IMR-90 (cell line): Measurements from ENCODE around the gene MOV10L1. TPM values are rescaled to one million over a fixed set of nuclear protein-coding genes. Genes with fewer than 3 reads are reported as not detected.

Source experiments
- ATAC-seq: fragments of 200-7000 bp; cut with Tn5 transposase; 2 replicates; pipeline ENCODE4 v1.9.1; 2020; ENCODE audit warnings: low read depth, mild to moderate bottlenecking, moderate library complexity
- BruUV-seq: library from RNA; stranded (reverse); fragments of 400-500 nt; replicated peaks from 2 replicates; lab custom pipeline; 2021; lab: Mats Ljungman, UMichigan
- CTCF ChIA-PET: fragments of 300-600 bp; formaldehyde crosslinking; extraction: SDS; loops from one replicate; lab custom pipeline; 2021; ENCODE audit warnings: antibody characterized with exemption; lab: Yijun Ruan, JAX
- POLR2A ChIA-PET: fragments of 300-600 bp; sonication (Branson Sonifier 250); formaldehyde crosslinking; loops from one replicate; lab custom pipeline; 2022; ENCODE audit warnings: antibody characterized with exemption; ENCODE audit not compliant: unreplicated experiment; lab: Charles Lee
- DNase-seq: peaks from one replicate; pipeline ENCODE4 v3.0.0; 2013
- H2AFZ ChIP-seq: replicated peaks from 2 replicates; pipeline ENCODE3; 2013; ENCODE audit warnings: low read length, mild to moderate bottlenecking; ENCODE audit not compliant: poor library complexity
- H2AK5ac ChIP-seq: 2 replicates; pipeline ENCODE4 v1.6.1; 2013; ENCODE audit warnings: low read depth, low read length, inconsistent platforms
- H2AK9ac ChIP-seq: replicated peaks from 2 replicates; pipeline ENCODE3; 2013; ENCODE audit warnings: mild to moderate bottlenecking, low read depth, low read length, moderate library complexity; ENCODE audit not compliant: poor library complexity
- H2BK120ac ChIP-seq: 2 replicates; pipeline ENCODE4 v1.6.1; 2013; ENCODE audit warnings: low read depth, low read length, inconsistent platforms
- H2BK15ac ChIP-seq: 3 replicates; pipeline ENCODE4 v1.6.1; 2013; ENCODE audit warnings: low read depth, low read length, inconsistent platforms
- H2BK20ac ChIP-seq: 2 replicates; pipeline ENCODE4 v1.6.1; 2013; ENCODE audit warnings: low read depth, mild to moderate bottlenecking, inconsistent platforms, low read length, moderate library complexity
- H2BK5ac ChIP-seq: 2 replicates; pipeline ENCODE4 v1.6.1; 2013; ENCODE audit warnings: mild to moderate bottlenecking, low read depth, low read length, inconsistent platforms; ENCODE audit not compliant: poor library complexity, severe bottlenecking
- H3K14ac ChIP-seq: replicated peaks from 2 replicates; pipeline ENCODE4 v1.6.1; 2013; ENCODE audit warnings: low read depth, low read length, inconsistent platforms
- H3K18ac ChIP-seq: 2 replicates; pipeline ENCODE4 v1.6.1; 2013; ENCODE audit warnings: low read depth, low read length, control low read depth
- H3K23ac ChIP-seq: 2 replicates; pipeline ENCODE4 v1.6.1; 2013; ENCODE audit warnings: low read depth, low read length, inconsistent platforms
- H3K27ac ChIP-seq: 2 replicates; pipeline ENCODE4 v1.5.1; 2013; ENCODE audit warnings: mild to moderate bottlenecking, control low read depth, low read length; ENCODE audit not compliant: insufficient read depth
- H3K27me3 ChIP-seq: 2 replicates; pipeline ENCODE4 v1.6.1; 2013; ENCODE audit warnings: low read length; ENCODE audit not compliant: control insufficient read depth, insufficient read depth
- H3K36me3 ChIP-seq: 2 replicates; pipeline ENCODE4 v1.6.1; 2013; ENCODE audit warnings: low read length, mixed read lengths; ENCODE audit not compliant: control insufficient read depth, insufficient read depth
- H3K4ac ChIP-seq: 2 replicates; pipeline ENCODE4 v1.6.1; 2013; ENCODE audit warnings: low read depth, low read length, inconsistent platforms
- H3K4me1 ChIP-seq: 2 replicates; pipeline ENCODE4 v1.6.1; 2013; ENCODE audit warnings: low read length, mixed read lengths; ENCODE audit not compliant: control insufficient read depth, insufficient read depth
- H3K4me2 ChIP-seq: 2 replicates; pipeline ENCODE4 v1.6.1; 2013; ENCODE audit warnings: low read depth, mild to moderate bottlenecking, control low read depth, low read length, moderate library complexity
- H3K4me3 ChIP-seq: 2 replicates; pipeline ENCODE4 v1.5.1; 2013; ENCODE audit warnings: low read depth, mild to moderate bottlenecking, control low read depth, low read length, moderate library complexity; ENCODE audit not compliant: insufficient read depth
- H3K56ac ChIP-seq: 2 replicates; pipeline ENCODE4 v1.6.1; 2013; ENCODE audit warnings: low read length, inconsistent platforms; ENCODE audit not compliant: insufficient read depth; ENCODE audit errors: extremely low read depth
- H3K79me1 ChIP-seq, 2 experiments: 2 replicates each; pipeline ENCODE4 v1.6.1; 2013; ENCODE audit warnings: low read length in 2 of 2, inconsistent platforms in 1 of 2, low read depth in 1 of 2
- H3K9ac ChIP-seq: 2 replicates; pipeline ENCODE4 v1.6.1; 2013; ENCODE audit warnings: low read depth, low read length, control low read depth
- H3K9me1 ChIP-seq: 2 replicates; pipeline ENCODE4 v1.6.1; 2013; ENCODE audit warnings: low read length, inconsistent platforms; ENCODE audit not compliant: insufficient read depth
- H3K9me3 ChIP-seq: 2 replicates; pipeline ENCODE4 v1.6.1; 2013; ENCODE audit warnings: low read length; ENCODE audit not compliant: control insufficient read depth, insufficient read depth
- H4K20me1 ChIP-seq: 2 replicates; pipeline ENCODE4 v1.6.1; 2013; ENCODE audit warnings: low read length, inconsistent platforms; ENCODE audit not compliant: insufficient read depth
- H4K5ac ChIP-seq: 2 replicates; pipeline ENCODE4 v1.6.1; 2013; ENCODE audit warnings: mild to moderate bottlenecking, low read depth, low read length, control low read depth
- H4K8ac ChIP-seq, 2 experiments: 2 replicates each; pipeline ENCODE4 v1.6.1; 2013; ENCODE audit warnings: low read depth in 2 of 2, low read length in 2 of 2, control low read depth in 1 of 2, inconsistent platforms in 1 of 2
- H4K91ac ChIP-seq: 2 replicates; pipeline ENCODE4 v1.6.1; 2013; ENCODE audit warnings: low read depth, low read length, inconsistent platforms; ENCODE audit not compliant: insufficient read depth
- BHLHE40 ChIP-seq: fragments of 150-350 bp; IDR thresholded peaks from 2 replicates; pipeline ENCODE4 v1.6.1; 2016; ENCODE audit warnings: mild to moderate bottlenecking, low read depth, low read length
- CEBPB ChIP-seq: IDR thresholded peaks from 2 replicates; pipeline ENCODE4 v1.6.1; 2012; ENCODE audit warnings: low read depth, low read length, improper control_type of control experiment
- CHD1 ChIP-seq: IDR thresholded peaks from 2 replicates; pipeline ENCODE4 v1.6.1; 2012; ENCODE audit warnings: low read depth, low read length, improper control_type of control experiment
- CTCF ChIP-seq: conservative IDR thresholded peaks from 2 replicates; pipeline ENCODE4 v1.5.1; 2012; ENCODE audit warnings: mild to moderate bottlenecking, low read depth, low read length, improper control_type of control experiment
- ELK1 ChIP-seq: fragments of 150-350 bp; IDR thresholded peaks from 2 replicates; pipeline ENCODE4 v1.6.1; 2016; ENCODE audit warnings: low read depth, mild to moderate bottlenecking, low read length, moderate library complexity, borderline replicate concordance
- FOS ChIP-seq: fragments of 150-350 bp; IDR thresholded peaks from 2 replicates; pipeline ENCODE4 v1.6.1; 2016; ENCODE audit warnings: low read depth, low read length
- MAZ ChIP-seq: IDR thresholded peaks from 2 replicates; pipeline ENCODE4 v1.6.1; 2012; ENCODE audit warnings: low read depth, mild to moderate bottlenecking, low read length, improper control_type of control experiment, moderate library complexity, borderline replicate concordance
- MXI1 ChIP-seq: IDR thresholded peaks from 2 replicates; pipeline ENCODE4 v1.6.1; 2012; ENCODE audit warnings: low read depth, mild to moderate bottlenecking, low read length, moderate library complexity, borderline replicate concordance
- NFE2L2 ChIP-seq: fragments of 150-350 bp; IDR thresholded peaks from 2 replicates; pipeline ENCODE4 v1.6.1; 2016; ENCODE audit warnings: low read depth, mild to moderate bottlenecking, low read length
- POLR2A ChIP-seq: IDR thresholded peaks from 2 replicates; pipeline ENCODE4 v1.6.1; 2012; ENCODE audit warnings: mild to moderate bottlenecking, low read depth, low read length
- RAD21 ChIP-seq: IDR thresholded peaks from 2 replicates; pipeline ENCODE4 v1.6.1; 2012; ENCODE audit warnings: low read length, improper control_type of control experiment
- RCOR1 ChIP-seq: IDR thresholded peaks from 2 replicates; pipeline ENCODE4 v1.6.1; 2012; ENCODE audit warnings: mild to moderate bottlenecking, low read length, improper control_type of control experiment; ENCODE audit not compliant: insufficient replicate concordance
- RFX5 ChIP-seq: IDR thresholded peaks from 2 replicates; pipeline ENCODE4 v1.8.0; 2012; ENCODE audit warnings: low read depth, mild to moderate bottlenecking, low read length, moderate library complexity
- SMC3 ChIP-seq: fragments of 150-350 bp; IDR thresholded peaks from 2 replicates; pipeline ENCODE4 v1.6.1; 2016; ENCODE audit warnings: low read depth, mild to moderate bottlenecking, antibody characterized with exemption, low read length, moderate library complexity
- USF2 ChIP-seq: fragments of 150-350 bp; IDR thresholded peaks from 2 replicates; pipeline ENCODE4 v1.6.1; 2017; ENCODE audit warnings: mild to moderate bottlenecking, antibody characterized with exemption, low read length, low read depth
- WGBS, 2 experiments: methylation state at CpG; one replicate each; pipeline versions ENCODE4 v1.1.5 to v1.1.7; 2013; ENCODE audit warnings: missing lambda C conversion rate in 2 of 2; ENCODE audit not compliant: insufficient read length in 1 of 2; ENCODE audit errors: extremely low coverage in 2 of 2; 5-methylcytosine and 5-hydroxymethylcytosine counted together
- dilution Hi-C: fragments of 300-500 bp; cut with HindIII; formaldehyde crosslinking; loops from one replicate; pipeline ENCODE4 v1.14.3; 2018; ENCODE audit warnings: low sequenced_read_pairs; ENCODE audit not compliant: unreplicated experiment
- in situ Hi-C: fragments of 300-500 bp; cut with MboI; formaldehyde crosslinking; loops from 3 replicates; pipeline ENCODE4 v1.14.3; 2019; ENCODE audit warnings: low sequenced_read_pairs, inconsistent platforms, mixed read lengths
- intact Hi-C: fragments of 100-400 bp; cut with micrococcal nuclease; formaldehyde crosslinking; loops from 2 replicates; pipeline ENCODE4 v1.10.0; 2022
- polyA plus RNA-seq, 3 experiments: library from polyadenylated mRNA; depleted of rRNA; stranded (reverse); fragments of >200 nt; gene quantifications; 2 replicates each; pipeline ENCODE4 v1.2.3, GENCODE V29; 2012; ENCODE audit warnings: low replicate concordance in 1 of 3
- total RNA-seq: library from RNA; depleted of rRNA; stranded (reverse); fragments of >200 nt; gene quantifications from 2 replicates; pipeline ENCODE4 v1.2.3, GENCODE V29; 2012

MOV10L1 gene
- total and polyA plus RNA-seq, 2 of the 4 experiments (the other 2 are of a cell fraction): 0.72 to 1.4 TPM

GRCh38 chr22:50161508-50162390, 71.9 kb downstream of the MOV10L1 start:
- intact Hi-C loops: no loop called here

More at GRCh38 chr22:50161508-50162390, 71.9 kb downstream of the MOV10L1 start:
- in situ Hi-C loops: no loop called here
- dilution Hi-C loops: no loop called here
- H4K8ac ChIP-seq: no peak overlapping the region
- H2AK5ac ChIP-seq: no peak overlapping the region
- H3K27ac ChIP-seq: no peak overlapping the region
- H4K5ac ChIP-seq: no peak overlapping the region
- H2AFZ ChIP-seq: no peak overlapping the region
- CTCF ChIA-PET: no interaction called here
- no peaks in the 10 kb centered on the region for H4K20me1 ChIP-seq
- no peak overlapping the region for H3K18ac ChIP-seq
- H3K79me1 ChIP-seq: no peaks in the 10 kb centered on the region
- no peak for TF ChIP-seq CTCF
- no peak for TF ChIP-seq RFX5
- no peak for TF ChIP-seq SMC3
- TF ChIP-seq USF2: no peak
- TF ChIP-seq FOS: no peak
- no peak for TF ChIP-seq CHD1
- no peak for TF ChIP-seq BHLHE40
- no peak for TF ChIP-seq NFE2L2
- no peak for TF ChIP-seq POLR2A
- TF ChIP-seq CEBPB: no peak
- no peak for TF ChIP-seq MAZ
- no peak for TF ChIP-seq ELK1
- TF ChIP-seq RCOR1: no peak
- no peak for TF ChIP-seq MXI1
- TF ChIP-seq RAD21: no peak
- H2BK5ac ChIP-seq: no peak overlapping the region
- H3K27me3 ChIP-seq: no peaks in the 10 kb centered on the region
- H4K91ac ChIP-seq: no peak overlapping the region
- POLR2A ChIA-PET: no interaction called here
- H3K9me1 ChIP-seq: no peaks in the 10 kb centered on the region
- no peak overlapping the region for H2BK20ac ChIP-seq
- peaks cover 20% of the 10 kb centered on the region for H3K36me3 ChIP-seq
- ATAC-seq (no peak), DNase-seq (no peak)
- H3K23ac ChIP-seq: no peak overlapping the region
- H3K56ac ChIP-seq: no peak overlapping the region
- no TSS peak for BruUV-seq
- no peaks in the 10 kb centered on the region for H3K9me3 ChIP-seq
- H2BK15ac ChIP-seq: no peak overlapping the region
- no peak overlapping the region for H3K4ac ChIP-seq
- no peak overlapping the region for H3K9ac ChIP-seq
- H3K4me3 ChIP-seq: no peak overlapping the region
- WGBS, 2 experiments: 82% methylated on average over 10 of the region's 23 CpGs; no CpG with 5 or more reads in 1 of the 2 experiments
- H3K4me1 ChIP-seq: no peaks in the 10 kb centered on the region
- H3K4me2 ChIP-seq: no peak overlapping the region
- H2AK9ac ChIP-seq: no peak overlapping the region
- no peak overlapping the region for H3K14ac ChIP-seq
- no peak overlapping the region for H2BK120ac ChIP-seq
